Jurkat, Clone E6-1 (cell line): ENCODE data around the gene VAT1L.
"Not testable (repeated sequence)": the region's sequence is repeated elsewhere in the genome, so short reads cannot be mapped to it uniquely, and the experiment has no call there.

Experiments used
- DNase-seq: peaks from one replicate; pipeline ENCODE4 v3.0.0-alpha.2; 2011; ENCODE audit warnings: low read depth, low spot score
- H3K4me3 ChIP-seq: 2 replicates; pipeline ENCODE4 v1.5.1; 2011; ENCODE audit warnings: mild to moderate bottlenecking, low read length, control low read depth, moderate library complexity

The VAT1L gene

DNA sequence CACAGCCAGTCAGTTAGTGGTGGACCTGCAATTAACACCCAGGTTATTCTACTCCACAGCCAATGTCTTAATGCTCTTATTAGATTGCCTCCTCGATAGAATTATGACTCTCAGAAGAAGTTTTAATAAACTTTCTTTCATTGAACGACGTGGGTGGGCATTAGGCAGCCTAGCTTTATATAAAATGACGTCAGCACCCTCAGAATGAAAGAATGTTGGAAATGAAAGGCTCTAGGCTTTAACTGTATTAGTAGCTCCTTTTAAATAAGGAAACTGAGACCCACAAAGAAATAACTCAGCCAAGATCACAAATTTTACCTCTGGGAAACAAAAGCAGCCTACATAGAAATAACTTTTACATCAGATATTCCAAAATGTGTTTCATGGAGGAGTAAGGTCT lies 142.7 kb downstream of the VAT1L start:
- DNase-seq, result no peak

DNA sequence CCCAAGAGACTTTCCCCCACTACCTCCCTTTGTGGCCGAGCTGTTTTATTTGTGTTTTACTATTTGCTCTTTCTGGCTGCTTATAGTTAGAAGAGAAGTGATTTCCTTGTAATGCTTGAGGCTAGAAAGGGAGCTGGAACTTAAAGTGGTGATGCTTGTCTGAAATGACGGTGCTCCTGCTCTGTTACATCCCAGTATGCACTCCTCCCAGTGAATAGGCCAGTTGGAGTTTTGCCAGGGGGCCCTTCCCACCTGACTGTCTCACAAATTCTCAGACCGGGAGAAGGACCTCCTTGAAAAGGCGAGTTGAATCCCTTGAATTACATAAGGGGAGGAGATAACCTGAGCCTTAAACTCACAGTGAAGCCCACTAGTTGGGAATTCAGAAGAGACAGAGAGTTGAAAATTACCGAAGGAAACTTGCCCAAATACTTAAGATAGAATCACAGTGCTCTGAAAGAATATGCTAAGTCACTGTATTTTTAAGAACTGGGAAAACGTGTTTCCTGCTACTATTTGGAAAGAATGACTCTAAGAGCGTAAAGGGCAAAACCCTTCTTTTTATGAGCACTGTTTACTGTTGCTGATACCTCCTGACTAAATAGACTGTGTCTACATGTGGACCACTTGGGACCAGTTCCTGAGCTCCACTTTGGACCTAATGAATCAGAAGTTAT lies 149.2 kb downstream of the VAT1L start:
- H3K4me3 ChIP-seq, result no peak overlapping the region
- DNase-seq, result no peak

More for the DNA sequence above, 142.7 kb downstream of the VAT1L start:
- no peak overlapping the region for H3K4me3 ChIP-seq

DNA sequence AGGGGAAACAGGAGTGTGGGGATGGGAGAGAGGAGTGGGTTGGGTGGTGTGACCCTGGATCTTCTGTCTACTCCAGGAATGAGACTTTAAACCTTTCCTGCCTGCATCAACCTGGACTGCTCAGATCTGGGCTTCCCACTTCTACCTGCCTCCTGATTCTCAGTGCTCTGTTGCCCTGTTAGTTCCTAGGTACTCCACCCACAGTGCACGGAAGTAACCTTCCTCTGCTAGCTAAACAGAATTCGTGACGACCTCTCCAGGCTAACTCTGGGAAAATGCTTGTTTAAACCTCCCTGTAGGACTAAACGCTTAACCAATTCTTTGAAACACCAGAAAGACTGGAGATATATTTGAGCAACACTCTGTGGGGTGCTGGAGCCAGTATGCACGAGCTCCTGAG lies 150.5 kb downstream of the VAT1L start:
- DNase-seq, result no peak
- no peak overlapping the region for H3K4me3 ChIP-seq

DNA sequence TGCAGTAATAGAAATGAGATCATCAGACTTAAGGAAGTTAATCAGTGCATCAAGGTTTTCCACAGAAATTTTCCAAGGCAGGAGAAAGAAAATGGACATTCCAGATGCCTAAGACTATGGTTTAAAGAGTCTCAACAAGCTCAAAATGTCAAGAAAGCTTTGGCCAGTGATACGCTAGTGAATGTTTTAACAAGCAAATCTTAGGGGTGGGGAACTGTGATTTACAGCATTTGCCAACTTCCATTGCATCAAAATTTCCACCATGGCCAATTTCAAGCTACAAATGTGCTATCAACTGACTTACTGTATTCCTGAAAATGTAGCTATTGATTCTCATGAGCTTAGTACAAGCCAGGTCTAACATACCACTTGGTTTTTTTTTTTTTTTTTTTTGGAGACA lies 151.6 kb downstream of the VAT1L start:
- DNase-seq, result no peak
- H3K4me3 ChIP-seq, result no peak overlapping the region

DNA sequence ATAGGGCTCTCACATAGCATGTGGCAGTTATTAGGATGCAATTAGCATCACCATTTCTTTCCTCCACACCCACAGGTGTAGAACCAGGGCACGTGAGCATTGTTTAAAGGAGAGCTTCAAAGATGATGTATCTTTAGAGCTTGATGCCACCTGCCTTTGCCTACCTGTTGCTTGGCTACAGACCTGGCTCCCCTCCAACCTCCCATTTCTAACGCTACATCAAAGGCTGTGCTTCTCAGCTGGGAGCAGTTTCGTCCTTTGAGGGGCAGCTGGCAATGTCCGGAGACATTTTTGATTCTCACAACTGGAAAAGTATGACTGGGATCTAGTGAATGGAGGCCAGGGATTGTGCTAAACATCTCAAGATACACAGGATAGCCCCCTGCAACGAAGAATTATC lies 155.4 kb downstream of the VAT1L start:
- no peak overlapping the region for H3K4me3 ChIP-seq
- DNase-seq, result no peak

DNA sequence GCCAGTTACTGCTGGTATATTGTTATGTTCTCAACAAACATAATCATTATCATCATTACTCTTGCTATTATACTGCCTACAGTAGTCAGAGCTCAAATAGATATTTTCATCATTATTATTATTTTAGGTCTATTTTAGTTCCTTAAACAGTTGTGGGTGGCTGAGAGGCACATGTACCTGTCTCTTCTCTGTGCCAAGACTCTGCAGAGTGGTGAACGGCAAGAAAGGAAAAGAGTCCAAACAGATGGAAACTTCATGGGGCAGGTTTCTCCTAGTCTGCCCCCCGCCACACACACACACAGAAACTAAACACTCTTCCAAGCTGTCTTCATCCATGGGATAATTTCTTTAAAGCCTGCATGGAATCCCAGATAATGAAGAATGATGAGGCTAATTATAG lies 156.3 kb downstream of the VAT1L start:
- H3K4me3 ChIP-seq, result no peak overlapping the region
- no peak for DNase-seq

DNA sequence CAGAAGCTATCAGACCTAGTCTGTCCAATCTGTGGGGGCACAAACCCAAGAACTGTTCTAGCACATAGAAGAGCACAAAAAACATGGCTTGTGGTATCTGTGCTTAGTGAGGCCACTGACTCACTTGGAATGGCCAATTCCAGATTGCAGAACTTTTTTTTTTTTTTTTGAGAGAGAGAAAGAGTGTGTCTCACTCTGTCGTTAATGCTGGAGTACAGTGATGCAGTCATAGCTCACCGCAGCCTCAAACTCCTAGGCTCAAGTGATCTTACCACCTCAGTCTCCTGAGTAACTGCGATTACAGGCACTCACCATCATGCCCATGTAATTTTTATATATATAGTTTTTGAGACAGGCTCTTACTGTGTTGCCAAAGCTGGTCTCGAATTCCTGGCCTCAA lies 156.8 kb downstream of the VAT1L start:
- no peak for DNase-seq
- no peak overlapping the region for H3K4me3 ChIP-seq

DNA sequence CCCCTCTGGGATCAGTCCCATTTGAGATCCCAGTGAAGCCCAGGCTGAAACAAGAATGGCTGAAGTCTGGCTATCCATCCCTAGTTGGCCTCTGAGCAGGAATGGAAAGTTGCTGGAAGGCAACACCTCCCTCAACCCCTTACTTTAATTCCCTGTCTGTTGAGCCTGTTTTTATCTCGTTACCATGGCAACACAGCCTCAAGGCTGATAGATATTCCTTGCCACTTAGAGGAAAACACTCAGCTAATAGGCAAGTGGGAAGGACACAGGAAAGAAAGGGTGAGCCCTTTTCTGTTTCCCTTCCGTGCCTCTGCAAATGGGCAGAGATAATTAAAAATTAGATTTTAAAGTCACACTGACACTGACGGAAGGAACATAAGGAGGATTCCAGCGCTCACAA lies 158.5 kb downstream of the VAT1L start:
- no peak for DNase-seq
- H3K4me3 ChIP-seq, result no peak overlapping the region

DNA sequence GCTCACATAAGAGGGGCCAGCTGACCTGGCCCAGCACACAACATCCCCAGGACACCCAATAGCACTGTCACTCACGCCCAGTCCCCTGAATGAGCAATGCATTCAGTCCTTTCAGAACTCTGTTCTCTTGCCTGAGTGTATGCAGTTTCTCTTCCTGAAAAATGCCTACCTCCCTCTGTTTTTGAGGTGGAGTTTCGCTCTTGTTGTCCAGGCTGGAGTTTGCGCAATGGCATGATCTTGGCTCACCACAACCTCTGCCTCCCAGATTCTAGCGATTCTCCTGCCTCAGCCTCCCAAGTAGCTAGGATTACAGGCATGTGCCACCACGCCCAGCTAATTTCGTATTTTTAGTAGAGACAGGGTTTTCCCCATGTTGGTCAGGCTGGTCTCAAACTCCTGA lies 159.2 kb downstream of the VAT1L start:
- H3K4me3 ChIP-seq, DNase-seq: not testable (repeated sequence)

DNA sequence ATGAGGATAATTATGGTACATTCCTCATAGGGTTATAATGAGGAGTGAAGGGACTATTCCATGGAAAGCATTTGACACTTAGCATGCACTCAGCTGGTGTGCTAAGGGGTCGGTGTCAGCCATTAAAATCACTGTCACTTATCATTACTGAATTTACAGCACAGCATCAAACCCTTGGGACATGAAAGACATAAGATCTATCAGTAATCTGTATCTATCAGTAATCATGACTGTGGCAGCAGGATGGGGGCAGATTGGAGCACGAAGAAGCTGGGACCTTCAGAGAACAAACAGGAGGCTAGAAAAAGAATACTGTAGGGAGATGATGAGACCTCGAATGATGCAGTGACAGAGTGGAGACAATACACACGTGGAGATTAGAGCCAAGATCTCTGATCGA lies 160.5 kb downstream of the VAT1L start:
- no peak overlapping the region for H3K4me3 ChIP-seq
- no peak for DNase-seq

DNA sequence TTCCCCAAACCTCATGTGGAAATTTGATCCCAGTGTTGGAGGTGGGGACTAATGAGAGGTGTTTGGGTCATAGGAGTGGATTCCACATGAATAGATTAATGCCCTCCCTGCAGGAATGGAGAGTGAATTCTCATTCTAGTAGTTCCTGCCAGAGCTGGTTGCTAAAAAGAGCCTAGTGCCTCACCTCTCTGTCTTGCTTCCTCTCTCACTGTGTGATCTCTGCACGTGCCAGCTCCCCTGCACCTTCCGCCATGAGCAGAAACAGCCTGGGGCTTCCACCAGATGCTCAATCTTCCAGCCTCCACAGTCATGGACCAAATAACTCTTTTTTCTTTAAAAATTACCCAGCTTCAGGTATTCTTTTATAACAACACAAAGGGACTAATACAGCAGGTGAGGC lies 161.1 kb downstream of the VAT1L start:
- no peak overlapping the region for H3K4me3 ChIP-seq
- no peak for DNase-seq

DNA sequence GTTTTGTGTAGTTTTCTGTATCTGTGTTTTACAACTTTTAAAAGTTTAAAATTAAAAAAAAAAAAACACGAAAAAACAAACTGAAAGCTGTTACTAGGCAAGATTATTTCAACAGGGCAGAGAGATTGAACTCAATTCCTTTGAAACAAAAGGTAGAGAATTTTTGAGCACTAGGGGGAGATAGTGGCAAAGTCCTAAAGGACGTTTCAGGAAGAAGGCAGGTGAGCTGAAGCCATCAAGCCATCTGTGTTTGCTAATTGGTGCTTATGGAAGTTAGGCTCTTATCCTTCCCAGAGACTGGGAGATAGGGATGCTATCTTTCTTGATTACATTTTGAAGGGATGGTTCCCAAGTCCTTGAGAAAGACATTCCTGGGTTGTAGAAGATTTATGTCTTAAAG lies 163.4 kb downstream of the VAT1L start:
- no peak overlapping the region for H3K4me3 ChIP-seq
- peak; percentile 28 for DNase-seq

DNA sequence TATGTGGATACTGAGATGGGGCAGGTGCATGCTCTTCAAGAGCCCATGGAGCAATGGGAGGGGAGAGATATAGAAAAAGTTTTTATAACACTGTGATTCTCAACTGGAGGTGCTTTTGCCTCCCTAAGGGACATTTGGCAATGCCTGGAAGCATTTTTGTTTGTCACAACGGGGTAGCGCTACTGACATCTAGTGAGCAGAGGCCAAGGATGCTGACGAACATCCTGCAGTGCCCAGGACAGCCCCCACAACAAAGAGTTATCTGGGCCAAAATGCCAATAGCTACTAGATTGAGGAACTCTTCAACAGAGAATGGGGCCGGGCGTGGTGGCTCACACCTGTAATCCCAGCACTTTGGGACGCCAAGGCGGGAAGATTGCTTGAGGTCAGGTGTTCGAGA lies 166.8 kb downstream of the VAT1L start:
- no peak for DNase-seq
- H3K4me3 ChIP-seq, result no peak overlapping the region

DNA sequence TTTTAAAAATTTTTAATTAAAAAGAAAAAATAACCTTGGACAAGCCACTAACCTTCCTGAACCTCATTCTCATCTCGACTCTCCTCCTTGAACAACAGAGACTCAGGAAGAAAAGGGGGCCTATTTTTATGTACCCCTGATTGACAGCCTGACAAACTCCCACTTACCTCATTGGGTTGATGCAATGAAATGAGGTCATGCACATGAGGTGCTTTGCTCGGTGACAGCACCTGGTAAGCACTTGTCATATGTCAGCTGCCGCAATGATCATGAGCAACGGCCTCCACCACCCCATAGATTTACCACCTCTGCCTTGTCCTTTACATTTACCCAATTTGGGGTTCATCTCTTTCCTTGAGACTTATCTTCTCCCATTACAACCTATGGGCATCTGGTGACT lies 167.9 kb downstream of the VAT1L start:
- no peak overlapping the region for H3K4me3 ChIP-seq
- no peak for DNase-seq

DNA sequence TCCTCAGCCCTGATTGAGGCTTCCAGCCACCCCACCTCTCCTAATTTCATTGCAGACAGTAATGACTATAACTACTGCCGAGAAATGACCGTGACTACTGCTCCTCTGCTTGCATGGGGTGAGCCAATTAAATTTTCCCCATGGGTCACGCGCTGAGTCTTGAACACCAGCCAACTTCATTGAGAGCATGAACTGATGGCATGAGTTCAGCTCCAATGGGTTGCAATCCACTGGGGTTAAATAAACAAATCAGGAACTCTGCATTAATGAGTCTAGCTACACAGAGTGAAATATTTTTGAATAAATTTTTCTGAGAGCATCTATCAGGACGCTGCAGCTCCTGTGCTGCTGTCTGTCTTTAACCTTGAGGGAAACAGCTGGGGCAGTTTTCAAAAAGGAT lies 172.4 kb downstream of the VAT1L start:
- no peak for DNase-seq
- H3K4me3 ChIP-seq, result no peak overlapping the region

DNA sequence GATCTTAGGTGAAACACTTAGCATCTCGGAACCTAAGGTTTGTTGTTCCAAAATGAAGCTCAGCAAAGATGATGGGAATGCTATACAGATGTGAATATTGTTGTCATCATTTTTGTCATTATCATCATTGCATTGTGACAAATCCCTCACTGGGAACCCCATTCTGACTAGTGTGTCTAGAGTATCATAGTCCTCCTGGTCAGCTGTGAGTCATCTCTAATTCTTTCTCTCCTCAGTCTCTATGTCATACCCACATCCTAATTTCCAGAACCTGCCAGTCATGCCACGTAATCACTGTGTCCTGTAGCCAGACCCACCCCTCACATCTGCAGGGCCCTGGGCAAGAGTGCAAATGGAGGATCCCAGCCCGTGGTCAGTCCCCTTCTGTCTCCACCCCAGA lies 173.4 kb downstream of the VAT1L start:
- H3K4me3 ChIP-seq, result no peak overlapping the region
- no peak for DNase-seq

DNA sequence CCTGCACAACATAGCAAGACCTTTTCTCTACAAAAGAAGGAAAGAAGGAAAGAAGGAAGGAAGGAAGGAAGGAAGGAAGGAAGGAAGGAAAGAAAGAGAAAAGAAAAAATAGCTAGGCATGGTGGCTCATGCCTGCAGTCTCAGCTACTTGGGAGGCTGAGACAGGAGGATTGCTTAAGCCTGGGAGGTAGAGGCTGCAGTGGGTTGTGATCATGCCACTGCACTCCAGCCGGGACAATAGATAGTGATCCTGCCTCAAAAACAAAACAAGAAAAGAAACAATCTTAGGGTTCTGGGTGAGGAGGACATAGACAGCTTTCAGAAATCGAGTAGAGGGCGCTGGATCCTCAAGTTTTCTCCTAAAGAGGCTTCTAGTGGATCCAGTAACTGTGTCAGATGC lies 174.3 kb downstream of the VAT1L start:
- no peak for DNase-seq

DNA sequence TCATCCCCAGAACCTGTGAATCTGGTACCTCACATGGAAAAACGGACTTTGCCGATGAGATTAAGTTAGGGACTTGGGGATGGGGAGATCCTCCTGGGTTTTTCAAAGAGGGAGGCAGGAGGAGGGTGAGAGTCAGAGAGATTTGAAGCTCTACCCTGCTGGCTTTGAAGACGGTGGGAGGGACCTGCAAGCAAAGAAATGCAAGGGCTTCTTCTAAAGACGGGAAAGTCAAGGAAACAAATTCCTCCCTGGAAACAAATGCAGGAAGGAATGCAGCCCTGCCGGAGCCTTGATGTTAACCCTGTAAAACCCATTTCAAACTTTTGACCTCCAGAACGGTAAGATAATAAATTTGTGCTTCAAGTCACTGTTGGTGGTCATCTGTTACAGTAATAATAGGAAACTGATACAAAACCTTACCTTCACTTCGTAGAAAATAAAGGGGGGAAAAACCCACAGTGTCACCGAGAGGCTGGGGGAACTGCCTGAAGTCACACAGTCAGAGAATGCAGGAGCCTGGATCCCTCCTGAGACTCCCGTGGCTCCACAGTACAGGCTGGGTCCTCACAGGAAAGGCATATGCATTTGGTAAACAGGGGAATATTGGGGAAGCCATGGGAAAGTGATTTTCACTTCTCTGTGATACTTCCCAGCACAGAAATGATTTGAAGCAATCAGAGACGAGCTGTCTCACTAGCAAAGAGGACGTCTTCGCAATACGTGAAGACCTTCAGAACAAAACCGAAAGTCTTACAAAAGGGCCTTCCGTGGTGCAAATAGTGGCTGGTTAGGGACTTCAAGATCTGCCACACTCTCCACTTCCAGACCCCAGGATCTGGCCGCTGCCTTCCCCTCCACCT lies 175.1 kb downstream of the VAT1L start:
- no peak for DNase-seq
- H3K4me3 ChIP-seq, result no peak overlapping the region

More for the DNA sequence above, 174.3 kb downstream of the VAT1L start:
- no peak overlapping the region for H3K4me3 ChIP-seq

DNA sequence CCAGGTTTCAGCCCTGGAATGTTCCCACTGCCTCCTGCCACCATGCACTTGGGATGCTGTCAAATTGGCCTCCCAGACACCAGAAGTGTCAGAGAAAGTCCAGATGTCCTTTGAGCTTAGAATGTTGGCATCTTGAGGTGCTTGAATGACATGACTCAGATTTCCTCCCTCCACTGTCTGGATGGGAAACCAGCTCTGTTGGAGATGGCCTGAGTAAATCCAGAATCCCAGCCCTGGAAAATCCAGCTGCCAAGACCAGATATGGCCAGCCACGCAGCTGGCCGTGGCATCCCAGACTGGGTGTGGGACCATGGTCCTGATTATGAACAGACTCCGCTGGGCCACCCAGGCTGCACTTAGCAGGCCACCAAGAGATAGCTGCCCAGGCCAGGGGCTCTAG lies 177.0 kb downstream of the VAT1L start:
- H3K4me3 ChIP-seq, result no peak overlapping the region
- no peak for DNase-seq

DNA sequence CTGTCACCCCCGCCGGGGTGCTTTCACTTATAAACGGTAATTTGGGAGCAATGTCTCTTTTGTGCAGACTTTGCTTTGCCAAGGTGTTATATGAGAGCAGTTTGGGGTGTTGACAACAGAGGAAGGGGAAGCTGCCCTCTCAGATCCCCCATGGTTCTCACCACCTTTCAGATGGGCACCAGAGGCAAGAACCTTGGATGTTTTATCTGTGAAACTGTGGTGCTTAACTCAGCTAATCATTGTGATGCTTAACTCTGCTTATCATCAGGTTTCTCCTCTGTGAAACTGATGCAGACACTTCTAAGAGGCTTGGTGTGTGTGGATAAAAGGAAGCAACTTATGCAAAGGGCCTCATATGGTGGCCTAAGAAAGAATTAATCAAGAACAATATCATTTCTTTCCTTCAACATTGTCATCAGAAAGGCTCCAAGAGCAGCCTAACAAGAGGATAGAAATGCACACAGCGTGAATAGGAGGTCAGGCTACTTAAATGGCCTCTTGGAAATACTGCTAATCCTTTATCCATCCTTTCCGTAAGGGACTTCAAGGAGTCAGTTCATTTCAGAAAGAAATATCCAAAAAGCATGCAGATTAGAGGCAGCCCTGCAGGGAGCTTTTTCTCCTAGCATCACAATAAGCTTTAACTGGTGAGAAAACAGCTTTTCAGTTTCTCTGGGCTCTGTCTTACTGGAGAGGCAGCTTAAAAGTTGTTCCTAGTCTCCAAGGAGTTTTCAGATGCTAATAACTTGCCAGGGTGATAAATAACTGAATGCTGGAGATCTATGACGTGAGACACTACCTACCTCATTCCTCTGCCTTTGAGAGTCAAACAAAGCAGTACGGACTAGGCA lies 178.9 kb downstream of the VAT1L start:
- DNase-seq, result no peak
- H3K4me3 ChIP-seq, result no peak overlapping the region
